NCI-H226 (cell line): ENCODE measurements around the gene PCBP3.
"Not testable (repeated sequence)": the region's sequence is repeated elsewhere in the genome, so short reads cannot be mapped to it uniquely, and the experiment has no call there.

ENCODE experiments used
- DNase-seq: peaks from one replicate; pipeline ENCODE4 v3.0.0-alpha.2; 2015

PCBP3 gene

GRCh38 chr21:45957981-45958600, 314.6 kb downstream of the PCBP3 start:
- no peak for DNase-seq

- DNase-seq: no peak
Observed at GRCh38 chr21:45959182-45959581, 315.7 kb downstream of the PCBP3 start.

- DNase-seq: no peak
Observed at GRCh38 chr21:45959779-45960390, 316.4 kb downstream of the PCBP3 start.

GRCh38 chr21:45961408-45961807, 317.9 kb downstream of the PCBP3 start:
- not testable (repeated sequence) for DNase-seq

GRCh38 chr21:45962531-45963231, 319.2 kb downstream of the PCBP3 start:
- no peak for DNase-seq

GRCh38 chr21:45963232-45963570, 319.7 kb downstream of the PCBP3 start:
- no peak for DNase-seq

GRCh38 chr21:45964649-45965048, 321.1 kb downstream of the PCBP3 start:
- DNase-seq: no peak

GRCh38 chr21:45965084-45965809, 321.7 kb downstream of the PCBP3 start:
- DNase-seq: no peak

GRCh38 chr21:45966791-45967394, 323.4 kb downstream of the PCBP3 start:
- no peak for DNase-seq

- DNase-seq: no peak
Observed at GRCh38 chr21:45969921-45970673, 326.6 kb downstream of the PCBP3 start.

GRCh38 chr21:45970674-45971615, 327.4 kb downstream of the PCBP3 start:
- DNase-seq: no peak

- DNase-seq: no peak
Observed at GRCh38 chr21:45971616-45972352, 328.3 kb downstream of the PCBP3 start.

GRCh38 chr21:45972353-45972715, 328.8 kb downstream of the PCBP3 start:
- no peak for DNase-seq

GRCh38 chr21:45972716-45973474, 329.4 kb downstream of the PCBP3 start:
- peak; percentile 67 for DNase-seq

- DNase-seq: peak; percentile 67
Observed at GRCh38 chr21:45973475-45974072, 330.0 kb downstream of the PCBP3 start.

GRCh38 chr21:45974073-45975019, 330.8 kb downstream of the PCBP3 start:
- peak; percentile 64 for DNase-seq

GRCh38 chr21:45975020-45975666, 331.6 kb downstream of the PCBP3 start:
- DNase-seq: peak; percentile 64
